Memory B cell (primary cell): ENCODE data around the gene IQGAP1.
"Not testable (repeated sequence)": the region's sequence is repeated elsewhere in the genome, so short reads cannot be mapped to it uniquely, and the experiment has no call there.

Experiments
- ATAC-seq: fragments of 150-1000 bp; cut with Tn5 transposase; 2 replicates; pipeline ENCODE4 v1.10.0; 2021; ENCODE audit warnings: low read depth, mild to moderate bottlenecking, moderate library complexity
- DNase-seq, 2 donors: peaks; one replicate each; pipeline ENCODE4 v3.0.0; 2022; ENCODE audit warnings: low spot score in 2 of 2
- H3K27ac Mint-ChIP-seq: one replicate; pipeline ENCODE4 v1.8.0; 2022; ENCODE audit warnings: mild to moderate bottlenecking, moderate library complexity, mixed read lengths
- H3K27me3 Mint-ChIP-seq: one replicate; pipeline ENCODE4 v1.8.0; 2022; ENCODE audit warnings: mixed read lengths
- H3K36me3 Mint-ChIP-seq: one replicate; pipeline ENCODE4 v1.8.0; 2022; ENCODE audit warnings: mild to moderate bottlenecking, mixed read lengths
- H3K4me1 Mint-ChIP-seq: one replicate; pipeline ENCODE4 v1.8.0; 2022; ENCODE audit warnings: mixed read lengths
- H3K4me3 Mint-ChIP-seq: one replicate; pipeline ENCODE4 v1.8.0; 2022; ENCODE audit warnings: mild to moderate bottlenecking, moderate library complexity, mixed read lengths
- H3K9me3 Mint-ChIP-seq: one replicate; pipeline ENCODE4 v1.8.0; 2022; ENCODE audit warnings: mixed read lengths

Gene IQGAP1

GRCh38 chr15:90510781-90511180, 122.7 kb downstream of the IQGAP1 start:
- not testable (repeated sequence) for H3K4me1 Mint-ChIP-seq, H3K27ac Mint-ChIP-seq, H3K4me3 Mint-ChIP-seq, H3K36me3 Mint-ChIP-seq, H3K9me3 Mint-ChIP-seq, H3K27me3 Mint-ChIP-seq, ATAC-seq, DNase-seq

GRCh38 chr15:90511211-90511618, 123.2 kb downstream of the IQGAP1 start:
- not testable (repeated sequence) for H3K4me3 Mint-ChIP-seq, DNase-seq, H3K9me3 Mint-ChIP-seq, H3K4me1 Mint-ChIP-seq, H3K36me3 Mint-ChIP-seq, H3K27me3 Mint-ChIP-seq, H3K27ac Mint-ChIP-seq, ATAC-seq

GRCh38 chr15:90512276-90512675, 124.2 kb downstream of the IQGAP1 start:
- Mint-ChIP-seq H3K36me3 (peaks cover under 1% of the 10 kb centered on the region), H3K4me3 (no peak overlapping the region), H3K4me1 (peaks cover 3% of the 10 kb centered on the region), H3K27me3 (no peaks in the 10 kb centered on the region), H3K27ac (no peak overlapping the region), H3K9me3 (no peaks in the 10 kb centered on the region)
- ATAC-seq (no peak), DNase-seq (no peak)

- no peak overlapping the region for H3K4me3 Mint-ChIP-seq
- H3K36me3 Mint-ChIP-seq, result no peaks in the 10 kb centered on the region
- ATAC-seq (no peak), DNase-seq (no peak)
- H3K27me3 Mint-ChIP-seq, result no peaks in the 10 kb centered on the region
- H3K9me3 Mint-ChIP-seq, result no peaks in the 10 kb centered on the region
- no peak overlapping the region for H3K27ac Mint-ChIP-seq
- H3K4me1 Mint-ChIP-seq, result peaks cover 3% of the 10 kb centered on the region
These were observed 124.9 kb downstream of the IQGAP1 start for GRCh38 chr15:90512981-90513380.

- ATAC-seq, result no peak
- H3K27ac Mint-ChIP-seq, result no peak overlapping the region
These were observed 125.4 kb downstream of the IQGAP1 start for GRCh38 chr15:90513448-90513847.

GRCh38 chr15:90513893-90514292, 125.9 kb downstream of the IQGAP1 start:
- H3K36me3 Mint-ChIP-seq, result not testable (repeated sequence)

More at GRCh38 chr15:90513448-90513847, 125.4 kb downstream of the IQGAP1 start:
- Mint-ChIP-seq H3K4me1 (peaks cover 3% of the 10 kb centered on the region), H3K27me3 (no peaks in the 10 kb centered on the region), H3K9me3 (no peaks in the 10 kb centered on the region), H3K4me3 (no peak overlapping the region), H3K36me3 (no peaks in the 10 kb centered on the region)
- DNase-seq, result no peak

GRCh38 chr15:90519688-90520087, 131.6 kb downstream of the IQGAP1 start:
- ATAC-seq, result no peak
- Mint-ChIP-seq H3K4me1 (peaks cover 3% of the 10 kb centered on the region), H3K4me3 (no peak overlapping the region), H3K36me3 (no peaks in the 10 kb centered on the region), H3K27me3 (no peaks in the 10 kb centered on the region), H3K9me3 (no peaks in the 10 kb centered on the region), H3K27ac (no peak overlapping the region)
- DNase-seq, result no peak

More at GRCh38 chr15:90513893-90514292, 125.9 kb downstream of the IQGAP1 start:
- H3K9me3 Mint-ChIP-seq, H3K27me3 Mint-ChIP-seq, H3K4me3 Mint-ChIP-seq, H3K4me1 Mint-ChIP-seq, ATAC-seq, DNase-seq, H3K27ac Mint-ChIP-seq: not testable (repeated sequence)

GRCh38 chr15:90520365-90520764, 132.3 kb downstream of the IQGAP1 start:
- no peaks in the 10 kb centered on the region for H3K36me3 Mint-ChIP-seq
- no peaks in the 10 kb centered on the region for H3K9me3 Mint-ChIP-seq
- H3K4me3 Mint-ChIP-seq, result no peak overlapping the region
- no peaks in the 10 kb centered on the region for H3K27me3 Mint-ChIP-seq
- peaks cover 3% of the 10 kb centered on the region for H3K4me1 Mint-ChIP-seq
- H3K27ac Mint-ChIP-seq, result no peak overlapping the region
- DNase-seq, result no peak
- ATAC-seq, result no peak

- Mint-ChIP-seq H3K4me3 (no peak overlapping the region), H3K9me3 (no peaks in the 10 kb centered on the region), H3K27me3 (no peaks in the 10 kb centered on the region), H3K27ac (no peak overlapping the region), H3K36me3 (no peaks in the 10 kb centered on the region), H3K4me1 (no peaks in the 10 kb centered on the region)
- ATAC-seq (no peak), DNase-seq (no peak)
These were observed 135.3 kb downstream of the IQGAP1 start for GRCh38 chr15:90523373-90523772.

- DNase-seq, H3K4me1 Mint-ChIP-seq, H3K4me3 Mint-ChIP-seq, ATAC-seq, H3K36me3 Mint-ChIP-seq, H3K9me3 Mint-ChIP-seq, H3K27me3 Mint-ChIP-seq, H3K27ac Mint-ChIP-seq: not testable (repeated sequence)
These were observed 136.2 kb downstream of the IQGAP1 start for GRCh38 chr15:90524018-90524803.

- peaks cover 4% of the 10 kb centered on the region for H3K36me3 Mint-ChIP-seq
- H3K9me3 Mint-ChIP-seq, result no peaks in the 10 kb centered on the region
- no peaks in the 10 kb centered on the region for H3K27me3 Mint-ChIP-seq
- peak overlapping the region; percentile 78 for H3K27ac Mint-ChIP-seq
- DNase-seq (no peak), ATAC-seq (no peak)
- H3K4me1 Mint-ChIP-seq, result peaks cover 22% of the 10 kb centered on the region
- H3K4me3 Mint-ChIP-seq, result peak overlapping the region; percentile 89
These were observed 140.9 kb downstream of the IQGAP1 start for GRCh38 chr15:90529011-90529370.

- peak; percentile 80 for ATAC-seq
- peaks cover 24% of the 10 kb centered on the region for H3K4me1 Mint-ChIP-seq
- DNase-seq, result peak; percentile 41 to 72
- H3K36me3 Mint-ChIP-seq, result peaks cover 4% of the 10 kb centered on the region
- H3K27me3 Mint-ChIP-seq, result no peaks in the 10 kb centered on the region
- peak within 1 kb of the TSS; percentile 78 for H3K27ac Mint-ChIP-seq
- H3K9me3 Mint-ChIP-seq, result no peaks in the 10 kb centered on the region
- peak within 1 kb of the TSS; percentile 90 for H3K4me3 Mint-ChIP-seq
These were observed 141.6 kb downstream of the IQGAP1 start, which contains the start of gene CRTC3 for GRCh38 chr15:90529371-90530249. Gene CRTC3 (plus strand): TSS chr15:90529923. CDS start chr15:90530072, 149 bp downstream.

- Mint-ChIP-seq H3K27me3 (no peaks in the 10 kb centered on the region), H3K4me3 (peak overlapping the region; percentile 90), H3K36me3 (peaks cover 4% of the 10 kb centered on the region), H3K9me3 (no peaks in the 10 kb centered on the region), H3K4me1 (peaks cover 30% of the 10 kb centered on the region), H3K27ac (peak overlapping the region; percentile 78)
- peak; percentile 46 for ATAC-seq
- DNase-seq, result peak; percentile 32 to 61
These were observed 142.4 kb downstream of the IQGAP1 start for GRCh38 chr15:90530250-90531051.
